Measurements from ENCODE around the gene PLA1A. TPM values are rescaled to one million over a fixed set of nuclear protein-coding genes. Genes with fewer than 3 reads are reported as not detected.
A peak's percentile ranks its signal among the peaks of the same experiment; 100 is the strongest.

PLA1A gene
- total RNA-seq, 1 donor, result not detected

DNA sequence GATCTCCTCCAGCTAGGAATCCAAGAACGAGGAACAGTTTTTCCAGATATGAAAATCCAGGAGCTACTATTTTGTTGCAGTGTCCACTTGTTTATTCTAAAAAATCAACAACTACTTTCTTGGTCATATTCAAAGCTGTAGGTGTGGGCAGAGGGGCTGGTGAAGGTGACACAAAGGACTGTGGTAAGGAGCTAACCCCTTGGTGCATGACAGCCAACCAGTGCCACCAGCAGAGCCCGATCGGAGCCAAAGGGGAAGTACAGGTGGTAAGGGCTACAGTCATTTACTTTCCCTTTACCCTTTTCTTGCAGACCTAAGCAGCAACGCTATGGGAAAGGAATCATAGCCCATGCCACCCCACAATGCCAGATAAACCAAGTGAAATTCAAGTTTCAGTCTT, 30.7 kb downstream of the PLA1A start:
- no peak overlapping the region for H3K4me3 ChIP-seq (ENCODE audit: low read depth, low read length)
- TF ChIP-seq, protein P1, sequence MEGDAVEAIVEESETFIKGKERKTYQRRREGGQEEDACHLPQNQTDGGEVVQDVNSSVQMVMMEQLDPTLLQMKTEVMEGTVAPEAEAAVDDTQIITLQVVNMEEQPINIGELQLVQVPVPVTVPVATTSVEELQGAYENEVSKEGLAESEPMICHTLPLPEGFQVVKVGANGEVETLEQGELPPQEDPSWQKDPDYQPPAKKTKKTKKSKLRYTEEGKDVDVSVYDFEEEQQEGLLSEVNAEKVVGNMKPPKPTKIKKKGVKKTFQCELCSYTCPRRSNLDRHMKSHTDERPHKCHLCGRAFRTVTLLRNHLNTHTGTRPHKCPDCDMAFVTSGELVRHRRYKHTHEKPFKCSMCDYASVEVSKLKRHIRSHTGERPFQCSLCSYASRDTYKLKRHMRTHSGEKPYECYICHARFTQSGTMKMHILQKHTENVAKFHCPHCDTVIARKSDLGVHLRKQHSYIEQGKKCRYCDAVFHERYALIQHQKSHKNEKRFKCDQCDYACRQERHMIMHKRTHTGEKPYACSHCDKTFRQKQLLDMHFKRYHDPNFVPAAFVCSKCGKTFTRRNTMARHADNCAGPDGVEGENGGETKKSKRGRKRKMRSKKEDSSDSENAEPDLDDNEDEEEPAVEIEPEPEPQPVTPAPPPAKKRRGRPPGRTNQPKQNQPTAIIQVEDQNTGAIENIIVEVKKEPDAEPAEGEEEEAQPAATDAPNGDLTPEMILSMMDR (IDR thresholded peaks at IDR 0.05; ENCODE audit: insufficient read depth, low read length), result no peak
- DNase-seq (ENCODE audit: low read depth), result no peak

DNA sequence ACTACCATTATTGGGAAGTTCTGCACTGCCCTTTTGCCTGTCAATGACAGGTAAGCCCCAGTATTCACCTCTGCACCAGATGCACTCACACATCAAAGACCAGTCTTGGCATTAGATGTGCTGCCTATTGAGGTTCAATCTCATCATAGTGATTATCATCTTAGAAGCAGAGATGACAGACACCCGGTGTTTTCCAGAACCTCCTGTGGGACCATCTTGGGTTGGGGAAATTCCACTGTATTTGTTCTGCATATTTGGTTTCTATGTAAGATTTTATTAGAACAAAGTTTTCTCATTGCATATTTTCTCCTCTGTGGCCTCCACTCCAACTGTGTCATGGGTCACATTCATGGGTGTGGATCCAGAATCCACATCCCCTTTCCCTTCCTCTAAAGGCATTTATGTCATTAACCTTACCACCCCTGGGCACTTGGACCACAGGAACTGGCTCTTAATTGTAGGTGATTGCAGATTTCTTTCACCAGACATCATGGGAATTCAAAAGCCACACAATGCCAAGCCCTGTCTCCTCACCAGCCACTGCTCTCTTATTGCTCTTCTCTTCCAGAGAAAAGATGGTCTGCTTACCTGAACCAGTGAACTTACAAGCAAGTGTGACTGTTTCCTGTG, 31.2 kb downstream of the PLA1A start:
- H3K4me3 ChIP-seq (ENCODE audit: low read depth, low read length), result no peak overlapping the region
- TF ChIP-seq, protein P1 (IDR thresholded peaks at IDR 0.05; ENCODE audit: insufficient read depth, low read length), result no peak
- DNase-seq (ENCODE audit: low read depth), result peak; percentile 50

DNA sequence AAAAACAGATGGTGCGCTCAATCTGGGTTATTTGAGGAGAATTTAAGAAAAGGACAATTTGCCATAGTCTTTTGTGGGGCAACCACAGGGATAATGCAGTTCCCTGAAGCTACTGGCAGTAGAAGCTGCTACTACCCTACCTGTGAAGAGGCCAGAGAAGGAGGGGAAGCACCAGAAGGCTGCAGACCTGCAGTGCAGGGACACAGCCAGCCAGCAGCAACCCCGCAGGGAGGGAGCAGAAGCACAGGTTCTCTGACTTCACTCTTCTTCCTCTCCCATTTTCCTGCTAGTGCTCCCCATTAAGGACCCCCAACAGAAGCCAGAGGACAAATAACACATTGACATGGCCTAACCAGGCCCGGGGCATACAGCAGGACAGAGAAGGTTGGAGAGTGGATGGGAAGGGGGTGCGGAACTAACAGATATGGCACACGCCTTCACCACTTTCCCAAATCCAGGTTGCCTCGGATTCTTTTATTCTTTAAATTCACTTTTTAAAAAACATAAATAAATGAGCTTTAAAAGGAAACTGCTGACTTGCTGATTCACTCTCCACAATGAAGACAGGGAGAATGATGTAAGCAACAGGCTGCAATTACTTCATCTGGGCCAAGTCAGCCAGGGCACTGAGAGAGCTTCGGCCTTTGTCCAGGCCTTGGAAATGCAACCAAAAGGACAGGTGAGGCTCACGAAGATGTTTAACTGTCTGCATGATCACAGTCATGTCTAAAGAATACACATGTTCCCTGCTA, 32.6 kb downstream of the PLA1A start:
- TF ChIP-seq, protein P1 (IDR thresholded peaks at IDR 0.05; ENCODE audit: insufficient read depth, low read length), result no peak
- H3K4me3 ChIP-seq (ENCODE audit: low read depth, low read length), result no peak overlapping the region
- DNase-seq (ENCODE audit: low read depth), result peak; percentile 90

DNA sequence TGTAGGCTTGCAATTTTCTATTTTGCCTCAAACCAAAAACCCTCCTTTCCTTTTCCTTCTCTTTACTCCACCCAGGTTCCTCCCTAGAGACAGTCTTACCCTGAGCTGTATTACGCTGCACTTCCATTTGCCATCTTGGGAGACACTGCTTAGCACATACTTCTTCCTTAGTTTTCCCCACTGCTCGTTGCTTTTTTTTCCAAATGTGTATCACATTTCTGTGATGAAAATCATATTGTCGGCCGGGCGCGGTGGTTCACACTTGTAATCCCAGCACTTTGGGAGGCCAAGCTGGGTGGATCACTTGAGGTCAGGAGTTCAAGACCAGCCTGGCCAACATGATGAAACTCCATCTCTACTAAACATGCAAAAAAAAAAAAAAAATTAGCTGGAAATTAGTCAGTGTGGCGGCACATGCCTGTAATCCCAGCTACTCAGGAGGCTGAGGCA, 33.2 kb downstream of the PLA1A start:
- no peak overlapping the region for H3K4me3 ChIP-seq (ENCODE audit: low read depth, low read length)
- DNase-seq (ENCODE audit: low read depth), result peak; percentile 79
- TF ChIP-seq, protein P1 (IDR thresholded peaks at IDR 0.05; ENCODE audit: insufficient read depth, low read length), result no peak

DNA sequence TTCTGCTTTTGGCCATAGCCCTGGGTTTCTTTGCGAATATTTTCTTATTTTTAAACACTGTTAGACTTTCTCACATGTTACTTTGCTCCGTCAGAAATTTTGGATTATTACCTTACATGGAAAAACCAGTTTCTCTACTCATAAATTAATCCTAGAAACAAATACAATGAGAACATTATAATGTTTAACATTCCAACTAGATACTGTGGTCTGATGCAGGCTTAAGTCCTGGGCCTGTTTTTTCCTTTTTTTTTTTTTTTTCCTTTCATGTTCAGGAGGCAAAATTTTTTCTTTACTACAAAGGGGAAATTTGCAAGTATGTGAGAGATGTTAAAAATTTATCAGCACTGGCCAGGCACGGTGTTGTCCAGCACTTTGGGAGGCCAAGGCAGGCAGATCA, 33.8 kb downstream of the PLA1A start:
- DNase-seq (ENCODE audit: low read depth), result peak; percentile 46
- TF ChIP-seq, protein P1 (IDR thresholded peaks at IDR 0.05; ENCODE audit: insufficient read depth, low read length), result no peak
- H3K4me3 ChIP-seq (ENCODE audit: low read depth, low read length), result no peak overlapping the region

DNA sequence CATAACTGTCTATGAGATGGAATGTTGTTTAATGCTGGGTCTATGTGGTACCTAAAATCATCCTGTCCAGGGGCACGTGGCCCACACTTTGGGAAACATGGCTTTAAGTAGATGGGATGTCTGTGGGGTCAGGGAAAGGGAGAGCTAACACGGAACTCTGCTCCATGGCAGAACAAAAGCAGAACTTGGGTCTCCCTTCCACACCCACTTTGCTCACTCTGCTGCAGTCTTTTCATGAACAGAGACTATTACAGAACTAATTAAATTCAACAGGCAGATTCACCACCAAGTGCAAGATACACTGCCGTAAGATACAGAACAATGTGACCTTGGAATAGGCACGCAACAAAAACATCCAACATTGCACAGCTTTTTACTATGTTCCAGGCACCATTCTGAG, 34.5 kb downstream of the PLA1A start:
- DNase-seq (ENCODE audit: low read depth), result no peak
- H3K4me3 ChIP-seq (ENCODE audit: low read depth, low read length), result no peak overlapping the region
- TF ChIP-seq, protein P1 (IDR thresholded peaks at IDR 0.05; ENCODE audit: insufficient read depth, low read length), result no peak
